OCI-M2 (cell line): Measurements from ENCODE around the gene BPIFA2.

ENCODE experiments used
- DNase-seq: peaks from one replicate; lab custom pipeline; 2025; ENCODE audit not compliant: unreplicated experiment; lab: John Stamatoyannopoulos, UW

BPIFA2 gene

DNA sequence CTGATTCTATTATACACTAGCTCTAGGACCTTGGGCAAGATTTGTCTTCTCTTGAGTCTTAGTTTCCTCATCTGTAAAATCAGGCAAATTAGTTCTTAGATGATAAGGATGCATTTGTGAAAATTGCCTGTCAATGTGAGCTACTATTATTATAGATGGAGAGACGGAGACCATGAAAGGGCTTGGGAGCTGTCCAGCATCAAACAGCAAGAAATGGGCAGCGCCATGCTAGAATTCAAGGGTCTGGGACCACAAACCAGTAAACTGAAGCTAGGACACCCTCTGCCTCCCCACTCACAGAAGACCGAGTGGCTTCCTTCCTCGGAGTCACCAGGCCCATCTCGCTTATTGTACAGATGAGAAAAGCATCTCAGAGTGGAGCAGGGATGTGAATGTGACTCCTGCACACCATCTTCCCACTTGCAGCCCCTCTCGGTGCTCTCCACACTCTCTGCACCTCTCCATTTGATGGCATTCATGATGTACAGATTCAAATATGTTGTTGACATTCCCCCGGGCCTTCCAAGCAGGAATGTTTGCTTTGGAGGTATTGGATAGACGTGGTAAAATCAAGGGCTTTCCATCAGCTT lies 25.0 kb downstream of the BPIFA2 start:
- DNase-seq: no peak

DNA sequence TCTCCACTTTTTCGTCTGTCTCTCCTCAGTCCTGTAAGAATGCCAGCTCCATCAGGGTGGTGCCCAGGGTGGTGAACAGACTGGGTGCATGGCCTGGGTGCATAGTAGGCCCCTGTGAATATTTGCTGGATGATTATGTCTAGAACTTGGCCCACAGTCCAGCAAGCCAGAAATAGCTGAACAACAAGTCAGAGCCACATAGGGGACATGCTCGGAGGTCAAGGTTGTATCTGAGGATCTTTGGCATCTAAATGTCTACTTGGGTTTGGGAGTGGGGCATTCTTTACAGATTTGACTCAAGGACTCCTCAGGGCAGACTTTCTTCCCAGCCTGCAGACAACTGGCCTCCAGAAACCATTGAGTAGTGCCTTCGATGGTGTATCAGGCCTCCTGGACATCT lies 31.1 kb downstream of the BPIFA2 start:
- no peak for DNase-seq

DNA sequence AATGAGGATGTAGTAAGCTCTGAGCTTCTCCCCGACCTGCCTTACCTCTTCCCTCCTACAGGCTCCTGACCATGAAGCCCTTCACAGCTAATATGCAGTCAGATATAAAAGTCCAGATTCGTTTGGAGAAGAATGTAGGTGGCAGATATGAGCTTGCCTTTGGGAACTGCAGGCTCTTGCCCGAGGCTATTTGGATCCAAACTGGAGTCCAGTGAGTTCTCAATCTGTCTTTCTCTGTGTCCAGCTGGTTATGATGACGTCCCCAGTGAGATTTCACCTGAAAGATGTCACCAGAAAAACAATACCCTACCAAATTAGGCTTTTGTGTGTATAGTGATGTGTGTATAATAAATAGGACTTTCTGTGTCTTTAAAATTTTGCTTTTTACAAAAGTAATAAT lies 34.5 kb downstream of the BPIFA2 start:
- DNase-seq: no peak

DNA sequence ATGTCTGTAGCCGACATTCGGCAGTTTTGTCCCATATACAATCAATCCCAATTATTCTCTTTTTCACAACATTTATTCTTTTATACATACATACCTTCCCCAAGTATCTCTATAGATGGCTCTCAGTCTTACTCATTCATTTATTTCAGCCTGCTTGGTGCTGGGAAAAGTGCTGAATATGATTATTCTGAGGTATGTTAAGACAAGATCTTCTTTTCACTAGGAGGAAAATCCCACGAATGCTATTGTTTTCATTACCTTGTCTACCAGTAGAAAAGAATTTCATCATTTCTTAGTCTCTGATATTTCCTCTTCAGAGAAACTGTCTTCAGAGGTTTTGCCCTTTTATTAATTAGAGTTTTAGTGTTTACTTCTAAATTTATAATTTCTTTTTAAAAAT lies 35.5 kb downstream of the BPIFA2 start:
- no peak for DNase-seq

DNA sequence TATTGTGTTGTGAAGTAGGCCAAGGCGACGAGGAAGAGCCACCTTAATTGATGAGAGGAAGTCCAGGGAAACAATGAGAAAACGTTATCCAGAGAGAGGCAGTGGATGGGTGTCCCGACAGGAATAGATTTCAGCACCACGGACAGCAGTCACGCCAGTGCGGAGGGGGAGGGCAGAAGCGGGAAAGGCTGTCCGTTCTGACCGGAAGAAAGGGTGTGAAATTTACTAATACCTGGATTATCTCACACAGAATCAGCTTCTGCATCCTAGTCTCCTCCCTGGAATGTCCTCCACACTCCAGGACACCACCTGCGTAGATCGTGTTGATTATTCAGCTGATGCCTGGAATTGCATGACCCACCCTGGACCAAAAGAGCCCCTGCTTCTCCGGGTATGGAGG lies 41.8 kb downstream of the BPIFA2 start:
- DNase-seq: no peak

DNA sequence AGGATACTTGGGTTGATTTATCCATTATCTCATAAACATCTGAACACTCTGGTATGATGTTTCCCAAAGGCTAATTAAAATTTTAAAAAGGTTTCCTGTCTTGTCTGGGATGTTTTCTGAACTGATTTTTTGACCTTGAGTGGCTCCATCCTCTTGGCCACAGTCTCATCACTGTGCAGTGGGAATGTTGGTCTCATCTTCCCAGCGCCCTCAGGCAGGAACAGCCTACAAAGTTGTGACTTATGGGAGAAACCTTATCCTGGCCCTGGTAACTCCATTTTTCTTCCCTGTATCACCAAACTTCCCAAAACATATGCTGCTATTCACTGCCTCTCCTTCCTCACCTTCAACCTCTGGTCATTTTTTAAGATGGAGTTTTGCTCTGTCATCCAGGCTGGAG lies 42.4 kb downstream of the BPIFA2 start:
- no peak for DNase-seq

DNA sequence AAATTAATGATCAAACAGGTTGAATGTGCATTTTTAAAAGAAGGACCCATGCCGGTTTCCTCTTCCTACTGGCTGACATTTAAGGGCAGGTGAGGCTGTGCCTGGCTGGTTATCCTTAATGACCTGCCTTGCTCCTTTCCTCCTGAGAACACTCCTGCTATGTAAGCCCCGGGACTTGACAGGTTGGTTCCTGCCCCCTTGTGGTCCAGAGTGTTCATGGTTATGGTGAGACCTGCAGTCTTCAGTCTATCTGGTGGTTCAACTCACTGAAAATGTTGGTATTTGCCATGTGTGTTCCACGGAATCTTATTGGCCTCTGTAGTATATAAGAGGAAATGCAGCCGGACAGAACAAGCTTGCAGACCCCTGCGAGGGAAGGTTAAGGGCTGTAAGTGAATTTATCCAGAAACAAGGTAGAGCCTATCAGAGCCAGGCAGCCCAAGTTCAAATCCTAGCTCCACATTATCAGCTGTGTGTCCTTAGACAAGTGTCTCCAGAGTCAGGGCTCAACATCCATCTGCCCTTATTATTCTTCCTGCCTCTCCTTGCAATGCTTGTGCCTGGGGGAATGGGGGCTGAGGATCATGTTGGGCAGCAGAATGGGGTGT lies 44.0 kb downstream of the BPIFA2 start:
- no peak for DNase-seq

DNA sequence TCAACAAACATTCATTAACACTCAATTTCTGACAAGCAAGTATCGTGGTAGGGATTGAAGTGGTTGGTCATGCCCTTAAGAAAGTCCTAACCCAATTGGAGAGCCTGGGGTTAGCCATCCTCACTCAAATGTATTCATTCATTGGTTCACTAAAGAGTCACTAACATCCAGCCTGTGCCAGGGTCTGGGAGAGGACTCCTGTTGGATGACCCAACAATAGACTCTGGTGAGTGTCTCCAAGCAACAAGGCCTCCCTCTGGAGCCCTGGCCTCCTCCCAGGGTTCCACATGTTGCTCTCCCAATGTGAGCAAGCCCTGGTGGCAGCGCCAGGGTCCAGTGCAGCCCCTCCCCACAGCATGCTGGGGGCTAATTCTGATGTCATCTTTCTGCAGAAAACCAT lies 49.1 kb downstream of the BPIFA2 start, which contains the start of gene BPIFA3:
TSS of gene BPIFA3 (plus strand) at position 301 of the 400 bp plus-strand sequence. CDS start 185 bp downstream, outside the sequence.
- DNase-seq: no peak

DNA sequence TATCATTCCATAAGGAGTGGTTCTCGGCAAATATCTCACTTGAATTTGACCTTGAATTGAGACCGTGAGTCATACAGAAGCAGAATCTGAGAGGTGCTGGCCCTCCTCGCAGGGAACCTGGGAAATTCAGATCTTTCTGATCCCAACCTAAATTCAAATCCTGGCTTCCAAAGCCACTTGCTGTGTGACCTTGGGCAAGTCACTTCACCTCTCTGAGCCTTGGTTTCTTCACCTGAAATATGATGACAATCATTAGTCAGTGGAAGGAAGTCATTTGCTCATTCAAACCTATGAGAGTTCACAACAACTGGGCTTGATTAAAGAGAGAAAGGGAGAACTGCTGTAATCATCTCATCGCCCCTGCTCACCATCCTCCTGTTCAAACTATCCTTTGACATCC lies 56.4 kb downstream of the BPIFA2 start:
- DNase-seq: no peak

DNA sequence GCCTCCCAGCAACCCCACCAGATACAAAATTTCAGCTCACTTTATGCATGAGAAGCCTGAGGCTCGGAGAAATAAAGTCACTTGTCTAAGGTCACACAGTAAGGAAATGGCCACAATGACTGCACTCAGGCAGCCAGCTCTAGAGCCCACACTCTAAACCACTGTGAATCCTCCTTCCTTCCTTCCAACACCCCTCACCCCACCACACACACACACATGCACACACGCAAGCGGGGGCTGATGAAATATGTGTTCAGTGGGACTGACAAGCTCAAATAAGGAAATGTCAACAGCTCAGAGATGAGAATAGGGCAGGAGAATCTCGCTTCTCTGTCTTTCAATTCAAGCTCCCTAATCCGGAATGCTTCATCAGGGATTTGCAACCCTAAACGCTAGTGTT lies 61.9 kb downstream of the BPIFA2 start:
- DNase-seq: no peak
